Neural progenitor cell (in vitro differentiated cells): ENCODE measurements around the gene NFATC1.

Experiments
- EZH2 ChIP-seq: fragments of 200-600 bp; sonication (generic); IDR thresholded peaks from 2 replicates; pipeline ENCODE4 v1.6.1; 2017; ENCODE audit warnings: antibody characterized with exemption, mild to moderate bottlenecking, moderate library complexity
- TF ChIP-seq, protein P1 (sequence below): fragments of 200-600 bp; sonication (generic); IDR thresholded peaks from 2 replicates; pipeline ENCODE4 v1.5.1; 2017; ENCODE audit warnings: antibody characterized with exemption, mild to moderate bottlenecking

DNA sequence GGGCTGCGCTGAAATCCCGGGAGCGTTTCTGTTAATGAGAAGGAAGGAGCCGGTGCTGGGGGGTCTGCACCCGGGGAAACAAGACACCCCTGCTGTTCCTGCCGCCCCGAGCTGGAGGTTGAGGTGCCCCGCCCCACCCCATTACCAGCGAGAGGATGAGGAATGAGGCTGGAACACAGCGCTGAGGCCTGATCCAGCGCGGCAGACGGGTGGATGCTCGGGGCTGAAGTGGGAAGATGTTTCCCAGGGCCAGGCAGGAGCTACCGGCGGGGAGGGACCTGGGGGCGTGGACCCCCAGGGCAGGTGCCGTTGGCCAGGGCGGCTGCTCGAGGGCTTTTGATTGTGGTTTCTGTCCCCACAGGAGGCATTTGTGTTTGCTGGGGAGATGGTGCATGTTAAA, 149.5 kb downstream of the NFATC1 start:
- TF ChIP-seq, protein P1, sequence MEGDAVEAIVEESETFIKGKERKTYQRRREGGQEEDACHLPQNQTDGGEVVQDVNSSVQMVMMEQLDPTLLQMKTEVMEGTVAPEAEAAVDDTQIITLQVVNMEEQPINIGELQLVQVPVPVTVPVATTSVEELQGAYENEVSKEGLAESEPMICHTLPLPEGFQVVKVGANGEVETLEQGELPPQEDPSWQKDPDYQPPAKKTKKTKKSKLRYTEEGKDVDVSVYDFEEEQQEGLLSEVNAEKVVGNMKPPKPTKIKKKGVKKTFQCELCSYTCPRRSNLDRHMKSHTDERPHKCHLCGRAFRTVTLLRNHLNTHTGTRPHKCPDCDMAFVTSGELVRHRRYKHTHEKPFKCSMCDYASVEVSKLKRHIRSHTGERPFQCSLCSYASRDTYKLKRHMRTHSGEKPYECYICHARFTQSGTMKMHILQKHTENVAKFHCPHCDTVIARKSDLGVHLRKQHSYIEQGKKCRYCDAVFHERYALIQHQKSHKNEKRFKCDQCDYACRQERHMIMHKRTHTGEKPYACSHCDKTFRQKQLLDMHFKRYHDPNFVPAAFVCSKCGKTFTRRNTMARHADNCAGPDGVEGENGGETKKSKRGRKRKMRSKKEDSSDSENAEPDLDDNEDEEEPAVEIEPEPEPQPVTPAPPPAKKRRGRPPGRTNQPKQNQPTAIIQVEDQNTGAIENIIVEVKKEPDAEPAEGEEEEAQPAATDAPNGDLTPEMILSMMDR: no peak
- no peak for TF ChIP-seq EZH2
